DMS53 (cell line): ENCODE measurements around the gene PSMD2.
A peak's percentile ranks its signal among the peaks of the same experiment; 100 is the strongest.
"Not testable (repeated sequence)": the region's sequence is repeated elsewhere in the genome, so short reads cannot be mapped to it uniquely, and the experiment has no call there.

Experiments used
- DNase-seq: peaks from one replicate; lab custom pipeline; 2025; lab: John Stamatoyannopoulos, UW

PSMD2 gene

GRCh38 chr3:184298759-184299487 lies at the start of gene PSMD2:
TSS of gene PSMD2 (plus strand) at chr3:184299241. CDS start at chr3:184299267, 26 bp downstream.
- DNase-seq, result peak; percentile 98

- DNase-seq, result peak; percentile 98
These were observed 49.5 kb upstream of the PSMD2 start, which contains the start of gene EEF1AKMT4 for GRCh38 chr3:184249412-184250166. TSS of gene EEF1AKMT4 (plus strand) at chr3:184249672. CDS start at chr3:184249695, 23 bp downstream.

GRCh38 chr3:184250167-184250828 lies 48.7 kb upstream of the PSMD2 start:
- DNase-seq, result peak; percentile 94

- DNase-seq, result no peak
These were observed 43.6 kb upstream of the PSMD2 start for GRCh38 chr3:184255291-184256039.

- DNase-seq, result no peak
These were observed 41.7 kb upstream of the PSMD2 start for GRCh38 chr3:184257083-184257915.

GRCh38 chr3:184258926-184259325 lies 40.1 kb upstream of the PSMD2 start:
- no peak for DNase-seq

GRCh38 chr3:184259396-184259877 lies 39.6 kb upstream of the PSMD2 start:
- peak; percentile 41 for DNase-seq

GRCh38 chr3:184259878-184260723 lies 38.9 kb upstream of the PSMD2 start:
- DNase-seq, result peak; percentile 75

GRCh38 chr3:184260724-184261269 lies 38.2 kb upstream of the PSMD2 start:
- peak; percentile 57 for DNase-seq

GRCh38 chr3:184261270-184261853 lies 37.7 kb upstream of the PSMD2 start, which contains the start of gene CAMK2N2:
TSS of gene CAMK2N2 (minus strand) at chr3:184261553. CDS start at chr3:184261285, 268 bp downstream.
- DNase-seq, result peak; percentile 94

GRCh38 chr3:184261854-184262763 lies 36.9 kb upstream of the PSMD2 start:
- DNase-seq, result peak; percentile 87

- DNase-seq, result no peak
These were observed 36.3 kb upstream of the PSMD2 start for GRCh38 chr3:184262764-184263179.

GRCh38 chr3:184267249-184267648 lies 31.8 kb upstream of the PSMD2 start:
- DNase-seq, result not testable (repeated sequence)

- no peak for DNase-seq
These were observed 26.8 kb upstream of the PSMD2 start for GRCh38 chr3:184272269-184272668.

- no peak for DNase-seq
These were observed 23.7 kb upstream of the PSMD2 start for GRCh38 chr3:184275381-184275701.

GRCh38 chr3:184275961-184276910 lies 22.8 kb upstream of the PSMD2 start, which contains the start of gene ECE2:
TSS of gene ECE2 (plus strand) at chr3:184276022. CDS start at chr3:184276154, 132 bp downstream.
- peak; percentile 41 for DNase-seq

GRCh38 chr3:184277366-184277765 lies 21.7 kb upstream of the PSMD2 start:
- no peak for DNase-seq
